Measurements from ENCODE around the gene MTHFD2L. TPM values are rescaled to one million over a fixed set of nuclear protein-coding genes. Genes with fewer than 3 reads are reported as not detected.

Gene MTHFD2L
- total RNA-seq, 1 donor from 2014 or later: 14.7 TPM

DNA sequence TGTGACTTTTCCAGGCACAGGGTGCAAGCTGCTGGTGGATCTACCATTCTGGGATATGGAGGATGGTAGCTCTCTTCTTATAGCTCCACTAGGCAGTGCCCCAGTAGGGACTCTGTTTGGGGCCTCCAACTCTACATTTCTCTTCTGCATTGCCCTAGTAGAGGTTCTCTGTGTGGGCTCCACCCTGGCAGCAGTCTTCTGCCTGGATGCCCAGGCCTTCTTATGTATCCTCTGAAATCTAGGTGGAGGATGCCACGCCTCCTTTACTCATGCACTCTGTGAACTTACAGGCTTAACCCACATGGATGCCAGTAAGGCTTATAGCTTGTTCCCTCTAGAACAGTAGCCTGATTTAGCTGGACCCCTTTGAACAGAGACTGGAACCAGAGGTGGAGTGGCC is 186.1 kb downstream of the MTHFD2L start:
- H3K4me3 Mint-ChIP-seq (ENCODE audit: unreplicated experiment): no peak overlapping the region
- no peak overlapping the region for H3K27ac Mint-ChIP-seq (ENCODE audit: unreplicated experiment)
- H3K36me3 Mint-ChIP-seq (ENCODE audit: unreplicated experiment): no peaks in the 10 kb centered on the region
- DNase-seq (ENCODE audit: extremely low spot score, unreplicated experiment): no peak
- peaks cover 28% of the 10 kb centered on the region for H3K27me3 Mint-ChIP-seq (ENCODE audit: unreplicated experiment)
- peaks cover 28% of the 10 kb centered on the region for H3K9me3 Mint-ChIP-seq (ENCODE audit: unreplicated experiment)
- TF ChIP-seq, protein P1, sequence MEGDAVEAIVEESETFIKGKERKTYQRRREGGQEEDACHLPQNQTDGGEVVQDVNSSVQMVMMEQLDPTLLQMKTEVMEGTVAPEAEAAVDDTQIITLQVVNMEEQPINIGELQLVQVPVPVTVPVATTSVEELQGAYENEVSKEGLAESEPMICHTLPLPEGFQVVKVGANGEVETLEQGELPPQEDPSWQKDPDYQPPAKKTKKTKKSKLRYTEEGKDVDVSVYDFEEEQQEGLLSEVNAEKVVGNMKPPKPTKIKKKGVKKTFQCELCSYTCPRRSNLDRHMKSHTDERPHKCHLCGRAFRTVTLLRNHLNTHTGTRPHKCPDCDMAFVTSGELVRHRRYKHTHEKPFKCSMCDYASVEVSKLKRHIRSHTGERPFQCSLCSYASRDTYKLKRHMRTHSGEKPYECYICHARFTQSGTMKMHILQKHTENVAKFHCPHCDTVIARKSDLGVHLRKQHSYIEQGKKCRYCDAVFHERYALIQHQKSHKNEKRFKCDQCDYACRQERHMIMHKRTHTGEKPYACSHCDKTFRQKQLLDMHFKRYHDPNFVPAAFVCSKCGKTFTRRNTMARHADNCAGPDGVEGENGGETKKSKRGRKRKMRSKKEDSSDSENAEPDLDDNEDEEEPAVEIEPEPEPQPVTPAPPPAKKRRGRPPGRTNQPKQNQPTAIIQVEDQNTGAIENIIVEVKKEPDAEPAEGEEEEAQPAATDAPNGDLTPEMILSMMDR (IDR thresholded peaks at IDR 0.05): no peak
- H3K4me1 Mint-ChIP-seq (ENCODE audit: unreplicated experiment): no peaks in the 10 kb centered on the region

Other genes starting within 250 kb of the MTHFD2L start
- gene PF4, start 176.1 kb upstream of the MTHFD2L start, total RNA-seq: not detected in 2 replicates
- gene PPBP, start 169.9 kb upstream of the MTHFD2L start, total RNA-seq: not detected in 2 replicates
- 0.13 and 0.18 TPM in 2 replicates for gene CXCL5, start 159.4 kb upstream of the MTHFD2L start, total RNA-seq
- gene CXCL3, start 119.4 kb upstream of the MTHFD2L start, total RNA-seq: 1.7 and 2.1 TPM in 2 replicates
- gene CXCL2, start 58.9 kb upstream of the MTHFD2L start, total RNA-seq: 3.8 and 5.0 TPM in 2 replicates
- gene EPGN, start 150.4 kb downstream of the MTHFD2L start, total RNA-seq: 0.30 TPM in 1 of 2 replicates, not detected in the other
- 1.3 and 2.2 TPM in 2 replicates for gene EREG, start 207.0 kb downstream of the MTHFD2L start, total RNA-seq

All from osteocyte (in vitro differentiated cells).